ENCODE results near the gene PSAT1. TPM values are rescaled to one million over a fixed set of nuclear protein-coding genes. Genes with fewer than 3 reads are reported as not detected.

The PSAT1 gene
- total and polyA plus RNA-seq, 3 donors from 2014 or later: 29.6 to 44.8 (median 39.9) TPM

GRCh38 chr9:78253285-78253684 is 43.6 kb upstream of the PSAT1 start:
- intact Hi-C loops (cut with DNase I; ENCODE audit: low total_unique reads): no loop called here
- Histone ChIP-seq H3K36me3 (ENCODE audit: low read depth, missing control alignments) (no peaks in the 10 kb centered on the region), H3K27me3 (no peaks in the 10 kb centered on the region), H3K9me3 (no peaks in the 10 kb centered on the region), H3K4me1 (no peaks in the 10 kb centered on the region), H3K27ac (no peak overlapping the region), H3K4me3 (no peak overlapping the region)
- DNase-seq: no peak
- WGBS, 2 donors: 90 to 93% methylated on average over 4 of the region's 4 CpGs
- TF ChIP-seq CTCF (IDR thresholded peaks at IDR 0.05) (no peak), POLR2A (IDR thresholded peaks at IDR 0.05) (no peak)

DNA sequence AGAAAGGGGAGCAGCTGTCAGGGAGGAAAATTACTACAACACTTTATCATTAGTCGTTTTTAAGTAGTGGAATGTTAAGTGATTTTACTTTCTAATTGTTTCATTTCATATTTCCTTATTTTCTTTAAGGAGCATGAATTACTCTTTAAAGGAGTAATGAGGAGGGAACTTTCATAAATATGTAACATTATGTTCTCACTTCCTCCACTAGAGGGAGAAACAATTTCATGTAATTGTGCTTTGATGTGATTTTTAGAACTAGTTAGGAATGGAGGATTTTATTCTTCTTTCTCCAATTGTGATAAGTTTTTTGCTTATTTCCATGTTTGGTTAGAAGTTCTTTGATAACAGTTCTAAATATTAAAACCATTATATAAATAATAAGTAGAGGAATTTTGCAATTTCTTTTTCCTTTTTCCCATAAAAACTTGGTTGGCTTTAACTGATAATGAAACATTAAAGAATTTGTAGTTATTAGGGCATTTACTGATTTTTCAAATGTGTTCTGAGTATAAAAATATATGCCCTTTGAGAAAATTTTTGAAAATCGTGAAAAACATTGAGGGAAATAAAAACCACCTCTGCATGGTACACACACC is 35.4 kb upstream of the PSAT1 start:
- H3K36me3 ChIP-seq (ENCODE audit: low read depth, missing control alignments): no peaks in the 10 kb centered on the region
- no peaks in the 10 kb centered on the region for H3K27me3 ChIP-seq
- intact Hi-C loops (cut with DNase I; ENCODE audit: low total_unique reads): loop anchor here (5.0 kb wide), 1 partner anchor 111 kb away; no protein-coding TSS in a partner anchor
- H3K27ac ChIP-seq: no peak overlapping the region
- no peak for DNase-seq
- TF ChIP-seq CTCF (IDR thresholded peaks at IDR 0.05) (peak; percentile 43 to 85 (median 44)), POLR2A (IDR thresholded peaks at IDR 0.05) (no peak)
- H3K4me3 ChIP-seq: no peak overlapping the region
- H3K9me3 ChIP-seq: no peaks in the 10 kb centered on the region
- H3K4me1 ChIP-seq: no peaks in the 10 kb centered on the region
- WGBS, 2 donors: 46 to 53% methylated on average over 2 of the region's 2 CpGs

DNA sequence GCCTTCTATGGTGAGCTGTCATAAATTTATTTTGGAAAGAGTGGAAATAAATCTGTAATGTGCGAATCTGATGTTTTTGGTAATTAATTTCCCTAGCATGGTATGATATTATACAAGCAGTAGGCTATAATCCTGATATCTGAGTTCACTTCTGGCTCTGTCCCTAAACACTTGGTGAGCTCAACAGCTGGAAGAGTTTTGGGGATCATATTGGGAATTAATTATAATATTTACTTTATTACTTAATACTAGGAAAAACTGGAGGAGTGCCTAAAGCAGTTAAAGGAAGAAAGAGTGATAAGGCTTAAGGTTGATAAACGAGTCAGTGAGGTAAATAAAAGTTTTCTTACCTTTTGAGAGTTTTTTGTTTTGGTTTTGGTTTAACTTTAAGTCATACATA is 34.3 kb upstream of the PSAT1 start:
- no peaks in the 10 kb centered on the region for H3K4me1 ChIP-seq
- H3K9me3 ChIP-seq: no peaks in the 10 kb centered on the region
- H3K4me3 ChIP-seq: no peak overlapping the region
- H3K27ac ChIP-seq: no peak overlapping the region
- intact Hi-C loops (cut with DNase I; ENCODE audit: low total_unique reads): loop anchor here (5.0 kb wide), 1 partner anchor 110 kb away; no protein-coding TSS in a partner anchor
- DNase-seq: no peak
- 89 to 90% methylated on average over 2 of the region's 2 CpGs for WGBS, 2 donors
- no peaks in the 10 kb centered on the region for H3K27me3 ChIP-seq
- no peaks in the 10 kb centered on the region for H3K36me3 ChIP-seq (ENCODE audit: low read depth, missing control alignments)
- TF ChIP-seq POLR2A (IDR thresholded peaks at IDR 0.05) (no peak), CTCF (IDR thresholded peaks at IDR 0.05) (no peak)

GRCh38 chr9:78267889-78268288 is 29.0 kb upstream of the PSAT1 start:
- no peaks in the 10 kb centered on the region for H3K27me3 ChIP-seq
- no peak overlapping the region for H3K27ac ChIP-seq
- intact Hi-C loops (cut with DNase I; ENCODE audit: low total_unique reads): no loop called here
- WGBS, 2 donors: 92 to 95% methylated on average over 4 of the region's 4 CpGs
- H3K9me3 ChIP-seq: no peaks in the 10 kb centered on the region
- H3K4me3 ChIP-seq: no peak overlapping the region
- TF ChIP-seq CTCF (IDR thresholded peaks at IDR 0.05) (no peak), POLR2A (IDR thresholded peaks at IDR 0.05) (no peak)
- DNase-seq: no peak
- H3K4me1 ChIP-seq: no peaks in the 10 kb centered on the region
- H3K36me3 ChIP-seq (ENCODE audit: low read depth, missing control alignments): no peaks in the 10 kb centered on the region

DNA sequence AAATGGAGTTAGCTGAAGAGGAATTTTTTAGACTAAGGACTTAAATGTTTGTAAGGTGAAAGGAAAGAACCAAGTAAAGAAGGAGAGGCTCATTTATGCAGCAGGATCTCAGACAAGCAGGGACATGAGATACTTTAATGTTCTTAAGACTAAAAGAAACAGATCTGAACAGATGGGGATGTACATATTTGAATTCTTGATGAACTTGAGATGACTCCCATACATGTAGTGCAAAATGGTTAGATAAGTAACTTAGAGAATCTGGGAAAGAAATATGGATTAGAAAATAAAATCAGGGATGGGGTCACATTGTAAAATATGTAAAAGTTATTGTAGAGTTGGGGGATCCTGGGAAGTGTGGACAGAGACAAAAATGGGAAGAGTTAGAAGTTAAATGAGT is 27.1 kb upstream of the PSAT1 start:
- Histone ChIP-seq H3K36me3 (ENCODE audit: low read depth, missing control alignments) (no peaks in the 10 kb centered on the region), H3K4me1 (no peaks in the 10 kb centered on the region), H3K27ac (no peak overlapping the region), H3K9me3 (no peaks in the 10 kb centered on the region), H3K4me3 (no peak overlapping the region), H3K27me3 (no peaks in the 10 kb centered on the region)
- no peak for TF ChIP-seq POLR2A (IDR thresholded peaks at IDR 0.05)
- no peak for TF ChIP-seq CTCF (IDR thresholded peaks at IDR 0.05)
- no peak for DNase-seq
- intact Hi-C loops (cut with DNase I; ENCODE audit: low total_unique reads): no loop called here

Data from testis (tissue), 3 donors.